Measurements from ENCODE around the gene A3GALT2. TPM values are rescaled to one million over a fixed set of nuclear protein-coding genes. Genes with fewer than 3 reads are reported as not detected.

A3GALT2 gene
- total RNA-seq, 1 experiment from 2014 or later = not detected

- no peak overlapping the region for H2BK15ac ChIP-seq (ENCODE audit: low read depth, low read length)
- no peak overlapping the region for H2BK12ac ChIP-seq (ENCODE audit: insufficient read length, low read depth, low read length)
- H3T11ph ChIP-seq (ENCODE audit: low read length) = no peak overlapping the region
- H3K4me2 ChIP-seq (ENCODE audit: insufficient read depth, insufficient read length, low read length) = no peak overlapping the region
- H2BK20ac ChIP-seq (ENCODE audit: low read depth, low read length, poor library complexity, severe bottlenecking) = no peak overlapping the region
- H3K56ac ChIP-seq (ENCODE audit: insufficient read length, low read depth, low read length) = no peak overlapping the region
- TF ChIP-seq CTCF (conservative IDR thresholded peaks at IDR 0.05) = no peak
- no peaks in the 10 kb centered on the region for H3K4me1 ChIP-seq (ENCODE audit: insufficient read depth, low read length)
- H2AK5ac ChIP-seq (ENCODE audit: insufficient read length, low read length) = no peak overlapping the region
- H3K79me2 ChIP-seq (ENCODE audit: insufficient read depth, low read length) = no peaks in the 10 kb centered on the region
- H4K20me1 ChIP-seq (ENCODE audit: control insufficient read depth, insufficient read depth, insufficient read length) = no peaks in the 10 kb centered on the region
- H3K23me2 ChIP-seq (ENCODE audit: insufficient read length, low read depth, low read length, poor library complexity, severe bottlenecking) = no peaks in the 10 kb centered on the region
- H4K5ac ChIP-seq (ENCODE audit: insufficient read length, low read depth, low read length) = no peak overlapping the region
- H3K18ac ChIP-seq (ENCODE audit: insufficient read length, low read depth, low read length) = no peak overlapping the region
- Mint-ChIP-seq H3K4me1 (peaks cover 13 to 22% of the 10 kb centered on the region in 2 experiments), H3K9me3 (no peaks in the 10 kb centered on the region), H3K4me3 (no peak overlapping the region), H3K27ac (no peak overlapping the region), H3K36me3 (ENCODE audit: insufficient read depth in 1 of 3, low read depth in 3 of 3) (peaks cover 25 to 43% (median 39%) of the 10 kb centered on the region in 3 experiments), H3K27me3 (ENCODE audit: low read depth) (no peaks in the 10 kb centered on the region)
- no peak overlapping the region for H4K8ac ChIP-seq (replicated peaks; ENCODE audit: insufficient read length, low read depth, low read length)
- no peak overlapping the region for H3K4ac ChIP-seq (ENCODE audit: low read depth, low read length)
- no peak overlapping the region for H2BK5ac ChIP-seq (ENCODE audit: insufficient read length, low read length)
- no CpG with 5 or more reads among the region's 9 CpGs for WGBS (ENCODE audit: extremely low coverage, insufficient read length, low lambda C conversion rate)
- no peaks in the 10 kb centered on the region for H3K27me3 ChIP-seq (ENCODE audit: insufficient read depth, low read length)
- H2BK120ac ChIP-seq (ENCODE audit: low read depth, low read length, poor library complexity, severe bottlenecking) = no peak overlapping the region
- no peak overlapping the region for H4K91ac ChIP-seq (ENCODE audit: insufficient read length, low read depth, low read length)
- no peak for DNase-seq
- H3K9me3 ChIP-seq (ENCODE audit: control insufficient read depth, low read depth, low read length) = no peaks in the 10 kb centered on the region
- H3K9ac ChIP-seq (ENCODE audit: extremely low read depth, insufficient read length, low read length) = no peak overlapping the region
- H3K14ac ChIP-seq (ENCODE audit: insufficient read depth, low read length) = no peak overlapping the region
- no peaks in the 10 kb centered on the region for H3K79me1 ChIP-seq (ENCODE audit: insufficient read depth, low read depth, low read length, poor library complexity, severe bottlenecking)
- H2AFZ ChIP-seq (ENCODE audit: low read length) = no peak overlapping the region
- no peak overlapping the region for H3K27ac ChIP-seq (ENCODE audit: insufficient read length, low read depth, low read length)
- H3K23ac ChIP-seq (ENCODE audit: insufficient read length, low read depth, low read length) = no peak overlapping the region
Measured at GRCh38 chr1:33296082-33296458, 24.8 kb downstream of the A3GALT2 start.

Data from H9 (cell line).